ENCODE measurements around the gene DPY19L2. TPM values are rescaled to one million over a fixed set of nuclear protein-coding genes. Genes with fewer than 3 reads are reported as not detected.
A peak's percentile ranks its signal among the peaks of the same experiment; 100 is the strongest.
"Not testable (repeated sequence)": the region's sequence is repeated elsewhere in the genome, so short reads cannot be mapped to it uniquely, and the experiment has no call there.

The DPY19L2 gene
- 10 to 100 TPM; 24.7 to 99.4 (median 46.5) TPM for polyA plus RNA-seq (ENCODE audit: insufficient read length in 4 of 4)

- DNase-seq (ENCODE audit: low read depth in 4 of 4, low spot score in 2 of 4) = peak; percentile 41 to 78 (median 76)
Measured at GRCh38 chr12:63668028-63668799, at the start of gene DPY19L2. Gene DPY19L2, minus strand, starts transcription at chr12:63668493. Its CDS starts 100 bp downstream, at chr12:63668393.

GRCh38 chr12:63716891-63717290 is 48.6 kb upstream of the DPY19L2 start:
- not testable (repeated sequence) for DNase-seq (ENCODE audit: low read depth in 4 of 4, low spot score in 2 of 4)

- DNase-seq (ENCODE audit: low read depth in 4 of 4, low spot score in 2 of 4) = not testable (repeated sequence)
Measured at GRCh38 chr12:63715107-63715625, 46.9 kb upstream of the DPY19L2 start.

- not testable (repeated sequence) for DNase-seq (ENCODE audit: low read depth in 4 of 4, low spot score in 2 of 4)
Measured at GRCh38 chr12:63714409-63714808, 46.1 kb upstream of the DPY19L2 start.

GRCh38 chr12:63713681-63714075 is 45.4 kb upstream of the DPY19L2 start:
- not testable (repeated sequence) for DNase-seq (ENCODE audit: low read depth in 4 of 4, low spot score in 2 of 4)

GRCh38 chr12:63712979-63713680 is 44.8 kb upstream of the DPY19L2 start:
- not testable (repeated sequence) for DNase-seq (ENCODE audit: low read depth in 4 of 4, low spot score in 2 of 4)

- not testable (repeated sequence) for DNase-seq (ENCODE audit: low read depth in 4 of 4, low spot score in 2 of 4)
Measured at GRCh38 chr12:63712376-63712974, 44.2 kb upstream of the DPY19L2 start.

GRCh38 chr12:63711339-63711738 is 43.0 kb upstream of the DPY19L2 start:
- not testable (repeated sequence) for DNase-seq (ENCODE audit: low read depth in 4 of 4, low spot score in 2 of 4)

- DNase-seq (ENCODE audit: low read depth in 4 of 4, low spot score in 2 of 4) = no peak
Measured at GRCh38 chr12:63706336-63706735, 38.0 kb upstream of the DPY19L2 start.

- DNase-seq (ENCODE audit: low read depth in 4 of 4, low spot score in 2 of 4) = not testable (repeated sequence)
Measured at GRCh38 chr12:63699678-63700382, 31.5 kb upstream of the DPY19L2 start.

- not testable (repeated sequence) for DNase-seq (ENCODE audit: low read depth in 4 of 4, low spot score in 2 of 4)
Measured at GRCh38 chr12:63699011-63699410, 30.7 kb upstream of the DPY19L2 start.

- DNase-seq (ENCODE audit: low read depth in 4 of 4, low spot score in 2 of 4) = not testable (repeated sequence)
Measured at GRCh38 chr12:63690837-63691236, 22.5 kb upstream of the DPY19L2 start.

- not testable (repeated sequence) for DNase-seq (ENCODE audit: low read depth in 4 of 4, low spot score in 2 of 4)
Measured at GRCh38 chr12:63689141-63689540, 20.8 kb upstream of the DPY19L2 start.

- DNase-seq (ENCODE audit: low read depth in 4 of 4, low spot score in 2 of 4) = not testable (repeated sequence)
Measured at GRCh38 chr12:63686623-63687022, 18.3 kb upstream of the DPY19L2 start.

- not testable (repeated sequence) for DNase-seq (ENCODE audit: low read depth in 4 of 4, low spot score in 2 of 4)
Measured at GRCh38 chr12:63685789-63686188, 17.5 kb upstream of the DPY19L2 start.

- DNase-seq (ENCODE audit: low read depth in 4 of 4, low spot score in 2 of 4) = not testable (repeated sequence)
Measured at GRCh38 chr12:63682617-63683016, 14.3 kb upstream of the DPY19L2 start.

- DNase-seq (ENCODE audit: low read depth in 4 of 4, low spot score in 2 of 4) = not testable (repeated sequence)
Measured at GRCh38 chr12:63680758-63681157, 12.5 kb upstream of the DPY19L2 start.

GRCh38 chr12:63672550-63672949 is 4.3 kb upstream of the DPY19L2 start:
- DNase-seq (ENCODE audit: low read depth in 4 of 4, low spot score in 2 of 4) = not testable (repeated sequence)

GRCh38 chr12:63669936-63670335 is 1.6 kb upstream of the DPY19L2 start:
- DNase-seq (ENCODE audit: low read depth in 4 of 4, low spot score in 2 of 4) = not testable (repeated sequence)

- not testable (repeated sequence) for DNase-seq (ENCODE audit: low read depth in 4 of 4, low spot score in 2 of 4)
Measured at GRCh38 chr12:63669427-63669826, 1.1 kb upstream of the DPY19L2 start.
